GM19099 (cell line): Measurements from ENCODE around the gene TM7SF2.

Source experiments
- POLR2A ChIP-seq: IDR thresholded peaks from 3 replicates; pipeline ENCODE4 v1.6.1; 2011; ENCODE audit warnings: low read depth; ENCODE audit not compliant: insufficient read length; ENCODE audit errors: extremely low read depth

The TM7SF2 gene

DNA sequence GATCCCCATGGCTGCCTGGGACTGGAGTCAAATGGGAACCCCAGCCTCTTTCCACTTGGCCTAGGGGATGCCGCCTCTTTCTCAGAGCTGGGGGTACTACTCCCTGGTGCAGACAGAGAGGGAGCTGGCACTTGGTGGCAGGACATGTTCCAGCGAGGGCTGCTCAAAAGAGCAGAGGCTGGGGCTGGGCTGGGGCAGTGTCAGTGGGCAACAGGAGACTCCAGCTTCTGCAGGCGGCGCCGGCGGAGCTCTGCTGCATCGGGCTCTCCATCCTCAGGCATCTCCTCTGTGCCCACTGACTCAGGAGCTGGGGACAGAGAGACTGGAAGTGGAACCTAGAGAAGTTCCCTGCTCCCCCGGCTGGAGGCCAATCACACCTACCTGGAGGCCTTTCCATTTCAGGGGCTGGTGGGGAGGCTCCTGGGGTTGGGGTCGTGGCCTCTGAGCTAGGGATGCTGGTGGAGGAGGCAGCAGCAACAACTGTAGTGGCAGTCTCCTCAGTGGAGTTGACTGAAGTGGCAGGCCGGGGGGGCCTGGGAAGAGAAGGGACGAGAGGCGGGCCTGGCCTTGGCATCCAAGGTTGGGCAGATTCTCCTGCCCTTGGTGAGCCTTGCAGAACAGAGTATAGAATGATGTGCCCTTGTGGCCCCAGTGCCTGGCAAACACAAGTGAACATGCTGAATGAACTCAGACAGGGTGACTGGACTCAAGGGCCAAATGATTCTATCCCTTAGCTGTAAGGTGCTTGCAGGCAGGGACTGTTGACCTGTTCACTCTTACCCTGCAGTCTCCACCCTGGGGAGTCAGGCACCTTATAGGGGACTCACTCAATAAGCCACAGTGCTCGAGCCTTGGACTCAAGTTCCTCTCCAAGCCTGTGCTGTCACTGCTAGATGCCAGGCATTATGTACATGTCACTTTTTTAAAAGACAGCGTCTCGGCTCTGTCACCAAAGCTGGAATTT lies 16.8 kb downstream of the TM7SF2 start:
- no peak for TF ChIP-seq POLR2A

- no peak for TF ChIP-seq POLR2A
These were observed 18.2 kb downstream of the TM7SF2 start for GRCh38 chr11:65129649-65130441.

- no peak for TF ChIP-seq POLR2A
These were observed 19.2 kb downstream of the TM7SF2 start for GRCh38 chr11:65130631-65131416.

DNA sequence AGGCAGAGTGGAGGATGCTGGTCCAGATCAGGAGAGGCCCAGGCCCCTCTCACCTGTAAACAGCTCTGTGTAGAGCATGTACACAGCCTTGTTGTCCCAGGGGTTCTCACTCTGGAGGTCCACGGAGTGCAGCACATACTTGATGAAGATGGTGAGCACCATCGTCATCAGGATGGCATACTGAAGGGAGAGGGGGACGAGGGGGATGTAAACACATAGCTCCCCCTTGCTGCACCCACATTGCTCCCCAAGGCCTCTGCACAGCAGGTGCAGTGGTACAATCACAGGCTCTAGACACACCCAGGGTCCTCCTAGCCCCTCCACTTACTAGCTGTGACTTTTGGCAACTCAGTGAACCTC lies 19.7 kb downstream of the TM7SF2 start:
- peak; percentile 20 for TF ChIP-seq POLR2A

DNA sequence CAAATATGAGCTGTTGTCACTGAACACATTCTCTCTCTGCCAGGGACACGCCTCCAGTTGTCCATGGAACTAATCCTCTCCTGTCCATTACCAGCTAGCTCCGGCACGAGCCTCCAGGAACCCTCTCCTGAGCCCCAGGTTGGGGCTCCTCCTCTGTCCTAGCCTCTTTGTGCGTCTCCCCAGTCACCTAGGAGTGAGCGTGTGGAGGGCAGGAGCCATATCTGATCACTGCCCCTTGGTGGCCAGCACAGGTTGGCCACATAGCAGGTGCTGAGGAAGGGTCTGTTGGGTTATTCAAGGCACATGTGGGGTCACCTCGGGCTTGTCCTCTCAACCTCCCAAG lies 20.2 kb downstream of the TM7SF2 start:
- no peak for TF ChIP-seq POLR2A

DNA sequence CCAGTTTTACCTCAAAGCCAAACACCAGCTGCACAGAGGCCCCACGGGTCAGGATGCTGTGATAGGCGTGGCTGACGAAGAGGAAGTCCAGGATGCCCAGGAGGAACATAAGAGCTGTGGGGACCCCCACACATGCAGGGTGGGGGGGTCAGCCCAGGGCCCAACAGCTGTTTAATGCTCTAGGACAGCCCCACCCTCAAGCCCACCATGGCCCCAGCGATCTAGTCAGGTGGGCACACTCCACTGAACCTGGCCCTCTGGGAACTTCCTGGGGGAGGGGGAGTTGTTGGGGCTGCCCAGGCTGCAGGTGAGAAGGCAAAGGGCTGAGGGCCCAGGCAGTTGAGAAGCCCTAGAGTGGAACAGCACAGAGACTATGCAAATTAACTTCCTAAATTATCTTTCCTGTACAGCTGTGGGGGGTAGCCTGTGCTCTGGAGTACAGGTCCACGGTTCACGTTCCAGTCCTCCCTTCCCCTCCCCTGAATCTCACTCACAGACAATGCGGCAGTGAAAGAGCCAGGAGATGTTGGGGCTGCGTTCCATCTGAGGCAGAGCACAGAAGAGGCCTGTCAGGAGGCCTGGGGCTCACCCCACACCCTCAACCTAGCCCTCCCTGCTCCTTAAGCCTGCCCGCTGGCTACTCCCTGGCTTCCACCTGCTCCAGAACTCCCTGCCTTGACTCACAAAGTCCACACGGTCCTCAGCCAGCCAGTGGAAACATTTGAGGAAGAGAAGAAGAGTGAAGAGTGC lies 20.7 kb downstream of the TM7SF2 start:
- TF ChIP-seq POLR2A, result peak; percentile 83

DNA sequence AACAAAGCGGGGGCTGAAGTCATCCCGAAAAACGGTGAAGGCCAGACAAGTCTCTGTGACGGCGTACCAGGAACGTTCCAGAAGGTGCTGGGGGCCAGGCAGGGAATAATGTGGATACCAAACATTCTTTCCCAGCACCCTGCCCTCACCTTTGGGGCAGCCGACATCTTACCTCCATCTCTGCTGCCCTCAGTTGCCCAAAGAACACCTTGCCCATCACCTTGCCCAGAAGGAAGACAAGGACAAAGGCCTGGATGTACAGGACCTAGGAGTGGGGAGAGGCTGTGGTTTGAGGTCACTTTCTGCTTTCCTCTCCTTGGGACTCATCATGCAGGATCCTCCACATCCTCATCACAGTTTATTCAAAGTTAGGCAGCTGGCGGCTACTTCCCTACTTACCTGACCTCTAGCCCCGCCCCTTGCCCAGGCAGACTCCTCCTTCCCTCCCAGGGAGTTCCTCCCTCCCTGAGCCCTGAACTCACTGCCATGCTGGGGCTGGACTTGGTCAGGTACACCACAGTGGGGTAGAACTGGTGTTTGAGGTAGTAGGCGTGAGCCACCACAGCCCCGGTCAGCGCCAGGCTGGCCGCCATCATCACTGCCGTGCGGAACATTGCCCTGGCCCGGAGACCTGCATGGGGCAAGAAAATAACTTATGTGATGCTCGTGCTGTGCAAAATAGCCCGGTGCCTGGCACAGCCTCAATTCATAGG lies 21.5 kb downstream of the TM7SF2 start:
- peak; percentile 66 for TF ChIP-seq POLR2A

GRCh38 chr11:65133724-65134123 lies 22.1 kb downstream of the TM7SF2 start:
- no peak for TF ChIP-seq POLR2A

- peak; percentile 95 for TF ChIP-seq POLR2A
These were observed 22.7 kb downstream of the TM7SF2 start, which contains the start of gene SYVN1 for GRCh38 chr11:65134240-65134951. Gene SYVN1 (minus strand): TSS chr11:65134519. CDS start chr11:65133601, 918 bp downstream.

DNA sequence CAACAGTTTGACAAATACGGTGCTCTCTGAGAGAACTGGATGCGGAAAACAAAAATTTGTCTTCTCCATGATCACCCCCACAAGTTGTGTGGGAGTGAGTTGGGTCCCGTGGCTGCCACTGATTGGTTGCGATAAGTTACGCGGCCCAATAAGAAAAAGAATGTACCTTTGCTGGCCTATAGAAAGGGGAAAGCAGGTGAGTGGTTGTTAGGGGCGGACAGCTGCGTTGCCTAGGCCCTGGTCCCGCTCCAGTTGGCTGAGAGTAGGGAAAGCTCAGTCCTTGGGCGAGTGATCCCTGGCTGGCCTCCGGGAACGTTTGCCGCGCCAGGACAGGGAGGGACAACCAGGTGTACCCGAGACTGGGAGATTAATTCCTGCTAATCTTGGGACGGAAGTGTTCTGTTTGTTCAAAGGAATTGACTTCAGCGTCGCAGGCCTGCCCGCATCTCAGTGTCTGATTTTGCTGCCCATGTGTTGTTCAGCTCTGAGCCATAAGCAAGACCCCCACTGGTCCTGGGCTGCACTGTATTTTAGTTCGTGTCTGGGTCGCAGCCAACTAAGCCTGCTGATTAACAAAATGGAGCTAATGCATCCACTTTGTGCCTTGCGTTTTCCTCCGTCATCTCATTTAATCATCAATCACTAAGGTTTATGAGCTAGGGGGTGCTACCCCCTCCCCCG lies 23.4 kb downstream of the TM7SF2 start:
- peak; percentile 68 for TF ChIP-seq POLR2A

DNA sequence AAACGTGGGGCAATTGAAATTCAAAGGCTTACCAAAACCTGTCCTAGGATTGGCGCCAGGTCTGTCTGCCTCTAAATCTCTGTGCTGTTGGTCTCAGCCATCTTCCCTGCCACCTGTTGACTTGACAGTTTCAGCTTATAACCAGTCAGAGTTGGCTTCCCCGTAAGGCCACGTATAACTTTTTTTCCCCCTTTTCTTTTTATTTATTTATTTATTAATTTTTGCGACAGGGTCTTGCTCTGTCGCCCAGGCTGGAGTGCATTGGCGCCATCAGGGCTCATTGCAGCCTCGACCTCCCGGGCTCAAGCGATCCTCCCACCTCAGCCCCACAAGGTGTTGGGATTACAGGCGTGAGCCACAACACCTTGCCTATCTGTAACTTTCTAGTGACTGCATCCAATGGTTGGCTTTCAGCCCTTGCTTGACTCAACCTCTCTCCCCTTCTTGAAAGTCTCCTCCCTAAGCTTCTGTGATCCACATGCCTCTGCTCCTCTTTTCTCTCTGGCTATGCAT lies 24.0 kb downstream of the TM7SF2 start:
- TF ChIP-seq POLR2A, result no peak

- no peak for TF ChIP-seq POLR2A
These were observed 24.9 kb downstream of the TM7SF2 start for GRCh38 chr11:65136515-65137096.
